AML-193 (cell line): ENCODE data around the gene ROCK1.
"Not testable (repeated sequence)": the region's sequence is repeated elsewhere in the genome, so short reads cannot be mapped to it uniquely, and the experiment has no call there.

Experiments
- DNase-seq, 2 experiments: peaks; one replicate each; lab custom pipeline; 2025; lab: John Stamatoyannopoulos, UW

The ROCK1 gene

DNA sequence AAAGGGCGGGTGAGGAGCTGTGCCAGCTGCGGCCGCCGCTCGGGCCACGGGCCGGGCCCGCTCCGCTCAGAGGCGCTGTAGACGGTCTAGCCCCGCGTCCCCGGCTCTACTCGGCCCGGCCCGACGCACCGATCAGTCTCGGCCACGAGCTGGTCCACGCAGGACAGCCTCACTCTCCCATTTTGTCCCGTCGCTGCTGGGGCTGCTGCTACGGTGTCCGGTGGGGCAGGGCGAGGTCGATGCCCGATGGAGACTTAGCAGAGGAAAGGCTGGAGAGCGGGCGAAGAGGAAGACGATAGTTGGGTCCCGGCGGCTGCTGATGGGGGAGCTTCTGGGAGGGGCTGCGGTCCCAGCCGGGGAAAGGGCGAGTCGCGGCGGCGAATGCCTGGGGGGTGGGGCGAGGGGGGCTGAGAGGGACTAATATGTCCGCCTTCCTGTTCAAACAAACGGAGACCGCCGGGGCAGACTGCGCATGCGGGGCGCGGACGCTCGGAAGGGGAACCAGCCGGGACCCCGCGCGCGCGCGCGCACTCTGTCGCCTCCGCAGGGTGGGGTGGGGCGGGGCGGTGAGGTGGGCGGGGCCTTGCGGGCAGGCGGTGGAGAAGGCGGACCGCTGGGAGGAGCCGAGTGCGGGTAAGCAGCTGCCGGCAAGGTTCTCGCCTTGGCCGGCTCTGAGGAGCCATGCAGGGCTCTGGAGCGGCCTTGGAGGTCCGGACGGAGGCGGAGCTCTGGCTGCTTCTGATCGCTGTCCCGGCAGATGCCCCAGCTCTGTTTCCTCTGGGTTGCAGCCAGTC is at the start of gene ROCK1:
TSS of gene ROCK1 (minus strand) at position 468 of the 794 bp plus-strand sequence. CDS start 903 bp downstream, outside the sequence.
- peak; percentile 93 to 95 for DNase-seq

DNA sequence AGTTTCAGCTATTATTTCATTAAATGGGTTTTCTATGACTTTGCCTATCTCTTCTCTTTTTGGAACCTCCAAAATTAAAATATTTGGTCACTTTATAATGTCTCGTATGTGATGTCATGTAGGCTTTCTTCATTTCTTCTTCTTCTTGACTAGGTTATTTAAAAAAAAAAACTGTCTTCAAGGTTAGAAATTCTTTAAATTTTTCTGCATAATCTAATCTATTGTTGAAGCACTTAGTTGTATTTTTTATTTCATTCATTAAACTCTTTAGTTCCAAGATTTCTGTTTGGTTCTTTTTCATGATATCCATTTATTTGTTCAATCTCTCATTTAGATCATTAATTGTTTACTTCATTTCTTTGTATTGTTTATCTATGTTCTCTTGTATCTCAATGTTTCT is 43.8 kb upstream of the ROCK1 start:
- no peak for DNase-seq

DNA sequence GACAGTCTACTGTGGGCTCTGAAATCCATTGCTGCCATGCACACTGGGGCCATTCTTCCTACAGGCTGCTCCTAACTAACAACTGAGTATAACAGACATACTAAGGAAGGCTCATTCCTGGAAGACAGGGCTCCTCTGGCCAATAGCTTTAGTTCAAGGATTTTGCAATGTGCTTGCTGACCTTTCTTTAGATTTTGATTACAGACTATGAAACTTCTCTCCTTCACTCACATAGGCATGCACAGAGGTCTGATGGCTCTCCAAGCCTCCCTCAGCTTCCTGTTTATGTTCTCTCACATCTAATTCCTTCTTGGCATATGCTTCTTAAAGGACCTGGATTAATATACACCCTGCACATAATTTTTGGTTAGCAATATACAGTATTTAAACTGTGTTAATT is 34.4 kb upstream of the ROCK1 start:
- no peak for DNase-seq

DNA sequence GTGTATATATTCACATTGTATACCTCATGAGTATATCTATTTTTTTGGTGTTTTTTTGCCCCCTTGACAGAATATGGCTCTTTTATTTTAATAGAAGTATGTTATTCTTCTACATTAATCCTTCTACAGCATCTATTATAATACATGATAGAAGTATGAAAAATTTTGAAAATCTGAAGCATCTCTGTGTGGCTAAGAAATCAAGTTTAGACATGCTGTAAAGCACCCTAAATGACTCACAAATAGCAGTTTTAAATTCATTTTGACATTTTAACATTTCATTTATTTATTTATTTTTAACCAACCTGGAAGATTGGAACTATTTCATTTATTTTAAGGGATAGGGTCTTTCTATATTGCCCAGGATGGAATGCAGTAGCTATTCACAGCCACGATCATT is 33.8 kb upstream of the ROCK1 start:
- no peak for DNase-seq

DNA sequence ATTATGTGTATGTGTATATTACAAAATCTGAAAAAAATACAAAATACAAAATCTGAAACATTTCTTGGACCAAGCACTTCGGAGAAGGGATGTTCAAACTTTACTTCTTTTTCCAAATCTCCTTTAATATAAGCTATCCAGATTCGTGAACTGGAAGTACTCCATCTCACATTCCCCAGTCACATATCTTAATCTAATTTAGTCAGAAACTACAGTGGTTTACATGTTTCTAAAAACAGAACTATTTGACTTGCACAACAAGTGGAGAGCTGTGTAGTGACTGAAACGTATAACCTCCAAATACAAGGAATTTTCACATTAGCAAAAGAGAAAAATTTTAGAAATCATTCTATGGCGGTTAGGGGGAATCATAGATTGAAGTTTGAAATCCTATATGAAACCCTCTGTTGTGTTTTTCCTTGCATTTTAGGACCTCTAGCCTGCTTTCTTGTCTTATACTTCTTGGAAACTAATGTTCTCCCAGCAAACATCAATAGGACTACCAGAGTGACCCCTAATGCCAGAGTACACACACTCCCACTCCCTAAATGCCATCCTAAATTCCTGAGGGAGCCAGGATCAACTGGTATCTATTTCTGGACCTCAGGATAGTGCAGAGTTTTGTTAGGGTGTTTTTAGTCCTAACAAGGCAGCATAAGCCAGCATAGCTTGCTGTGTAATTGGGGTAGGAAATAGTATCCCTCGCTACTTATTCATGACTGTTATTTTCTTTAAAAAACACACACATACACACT is 30.2 kb upstream of the ROCK1 start:
- no peak for DNase-seq

DNA sequence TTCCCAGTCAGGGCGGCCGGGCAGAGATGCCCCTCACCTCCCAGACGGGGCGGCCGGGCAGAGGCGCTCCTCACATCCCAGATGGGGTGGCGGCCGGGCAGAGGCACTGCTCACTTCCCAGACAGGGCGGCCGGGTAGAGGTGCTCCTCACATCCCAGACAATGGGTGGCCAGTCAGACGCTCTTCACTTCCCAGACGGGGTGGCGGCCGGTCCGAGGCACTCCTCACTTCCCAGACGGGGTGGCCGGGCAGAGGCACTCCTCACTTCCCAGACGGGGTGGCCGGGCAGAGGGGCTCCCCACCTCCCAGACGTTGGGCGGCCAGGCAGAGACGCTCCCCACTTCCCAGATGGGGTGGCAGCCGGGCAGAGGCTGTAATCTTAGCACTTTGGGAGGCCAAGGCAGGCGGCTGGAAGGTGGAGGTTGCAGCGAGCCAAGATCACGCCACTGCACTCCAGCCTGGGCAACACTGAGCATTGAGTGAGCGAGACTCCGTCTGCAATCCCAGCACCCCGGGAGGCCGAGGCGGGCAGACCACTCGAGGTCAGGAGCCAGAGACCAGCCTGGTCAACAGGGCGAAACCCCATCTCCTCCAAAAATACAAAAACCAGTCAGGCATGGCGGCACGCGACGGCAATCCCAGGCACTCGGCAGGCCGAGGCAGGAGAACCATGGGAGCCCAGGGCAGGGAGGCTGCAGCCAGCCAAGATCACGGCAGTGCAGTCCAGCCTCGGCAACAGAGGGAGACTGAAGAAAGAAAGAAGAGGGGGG is 26.3 kb upstream of the ROCK1 start:
- not testable (repeated sequence) for DNase-seq

DNA sequence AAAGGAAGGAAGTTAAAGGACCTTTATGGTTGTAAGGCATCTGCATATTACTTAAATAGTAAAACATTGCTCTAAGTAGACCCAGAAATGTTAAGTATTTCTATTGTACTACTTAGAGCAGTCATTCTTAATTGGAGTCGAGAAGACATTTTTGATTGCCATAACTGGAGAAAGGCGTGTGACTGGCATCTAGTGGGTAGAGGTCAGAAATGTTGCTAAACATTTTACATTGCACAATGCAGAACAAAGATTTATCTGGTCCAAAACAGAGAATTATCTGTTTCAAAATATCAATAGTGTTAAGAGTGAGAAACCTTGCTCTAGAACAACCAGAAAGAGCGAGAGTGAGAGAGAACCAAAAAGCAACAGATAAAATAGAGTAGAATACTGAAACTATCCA is 23.3 kb upstream of the ROCK1 start:
- DNase-seq: peak; percentile 41 to 62

DNA sequence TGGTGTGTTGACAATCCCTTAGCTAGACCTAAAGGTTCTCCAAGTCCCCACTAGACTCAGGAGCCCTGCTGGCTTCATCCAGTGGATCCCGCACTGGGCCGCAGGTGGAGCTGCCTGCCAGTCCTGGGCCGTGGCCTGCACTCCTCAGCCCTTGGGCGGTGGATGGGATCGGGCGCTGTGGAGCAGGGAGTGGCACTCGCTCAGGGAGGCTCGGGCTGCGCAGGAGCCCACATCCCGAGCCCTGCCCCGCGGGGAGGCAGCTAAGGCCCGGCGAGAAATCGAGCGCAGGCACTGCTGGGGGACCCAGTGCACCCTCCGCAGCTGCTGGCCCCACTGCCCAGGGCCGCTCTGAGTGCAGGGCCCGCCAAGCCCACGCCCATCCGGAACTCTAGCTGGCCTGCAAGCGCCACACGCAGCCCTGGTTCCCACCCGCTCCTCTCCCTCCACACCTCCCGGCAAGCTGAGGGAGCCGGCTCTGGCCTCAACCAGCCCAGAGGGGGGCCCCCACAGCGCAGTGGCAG is 20.8 kb upstream of the ROCK1 start:
- no peak for DNase-seq

DNA sequence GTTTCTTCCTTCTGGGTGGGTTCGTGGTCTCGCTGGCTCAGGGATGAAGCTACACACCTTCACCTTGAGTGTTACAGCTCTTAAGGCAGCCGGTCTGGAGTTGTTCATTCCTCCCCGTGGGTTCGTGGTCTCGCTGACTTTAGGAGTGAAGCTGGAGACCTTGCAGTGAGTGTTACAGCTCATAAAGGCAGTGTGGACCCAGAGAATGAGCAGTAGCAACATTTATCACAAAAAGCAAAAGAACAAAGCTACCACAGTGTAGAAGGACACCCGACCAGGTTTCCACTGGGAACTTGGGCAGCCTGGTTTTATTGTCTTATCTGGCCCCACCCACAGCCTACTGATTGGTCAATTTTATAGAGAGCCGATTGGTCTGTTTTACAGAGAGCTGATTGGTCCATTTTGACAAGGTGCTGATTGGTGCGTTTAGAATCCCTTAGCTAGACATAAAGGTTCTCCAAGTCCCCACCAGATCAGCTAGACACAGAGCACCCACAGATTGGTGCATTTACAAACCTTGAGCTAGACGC is 20.1 kb upstream of the ROCK1 start:
- no peak for DNase-seq

DNA sequence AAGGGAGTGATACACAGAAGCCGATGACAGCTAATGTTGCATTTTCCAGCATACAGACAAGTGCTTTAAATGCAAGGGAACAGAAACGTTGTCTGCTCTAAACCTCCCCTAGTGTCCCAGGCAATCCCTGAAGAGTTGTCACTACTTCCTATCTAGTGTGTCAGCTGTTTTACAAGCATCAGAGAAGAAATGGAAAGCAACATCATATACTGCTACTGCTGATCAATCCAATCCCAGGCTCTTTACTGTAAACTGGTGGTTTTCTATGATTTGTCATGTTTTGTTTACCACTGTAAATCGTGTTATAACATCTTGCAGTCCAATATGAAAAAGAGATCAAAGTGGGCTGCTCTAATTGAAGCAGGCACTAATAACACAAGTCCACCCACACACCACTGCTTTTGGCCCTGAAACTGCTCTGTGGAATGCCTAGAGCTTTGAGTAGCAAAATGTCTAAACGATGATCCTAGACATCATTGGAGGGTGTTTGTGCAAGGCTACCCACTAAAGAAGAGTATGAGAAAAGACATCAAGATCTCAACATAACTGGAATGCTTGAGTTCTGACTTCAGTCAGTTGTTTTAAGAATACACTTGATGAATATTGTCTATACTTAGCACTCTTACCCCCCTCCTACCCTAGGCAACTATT is 18.1 kb upstream of the ROCK1 start:
- no peak for DNase-seq

DNA sequence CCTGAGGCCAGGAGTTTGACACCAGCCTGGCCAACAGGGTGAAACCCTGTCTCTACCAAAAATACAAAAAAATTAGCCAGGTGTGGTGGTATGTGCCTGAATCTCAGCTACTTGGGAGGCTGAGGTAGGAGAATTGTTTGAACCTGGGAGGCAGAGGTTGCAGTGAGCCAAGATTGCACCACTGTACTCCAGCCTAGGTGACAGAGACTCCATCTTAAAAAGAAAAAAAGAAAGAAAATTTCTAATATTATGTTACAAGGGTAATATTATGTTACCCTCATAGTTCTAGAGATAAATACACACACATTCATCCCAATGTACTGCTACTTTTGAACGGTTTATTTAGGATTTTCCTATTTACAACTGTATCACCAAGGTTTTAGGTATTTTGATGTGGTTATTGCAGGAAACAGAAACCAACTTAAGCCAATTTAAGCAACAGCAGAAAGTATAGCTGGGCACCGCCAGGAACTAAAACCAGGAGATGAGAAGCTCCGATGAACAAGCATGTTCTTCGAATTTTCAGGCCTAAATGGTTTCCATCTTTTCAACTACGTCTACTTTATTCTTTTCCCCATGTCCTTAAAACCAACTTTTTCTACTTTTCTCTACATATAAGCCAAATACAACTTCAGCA is 11.8 kb upstream of the ROCK1 start:
- no peak for DNase-seq

DNA sequence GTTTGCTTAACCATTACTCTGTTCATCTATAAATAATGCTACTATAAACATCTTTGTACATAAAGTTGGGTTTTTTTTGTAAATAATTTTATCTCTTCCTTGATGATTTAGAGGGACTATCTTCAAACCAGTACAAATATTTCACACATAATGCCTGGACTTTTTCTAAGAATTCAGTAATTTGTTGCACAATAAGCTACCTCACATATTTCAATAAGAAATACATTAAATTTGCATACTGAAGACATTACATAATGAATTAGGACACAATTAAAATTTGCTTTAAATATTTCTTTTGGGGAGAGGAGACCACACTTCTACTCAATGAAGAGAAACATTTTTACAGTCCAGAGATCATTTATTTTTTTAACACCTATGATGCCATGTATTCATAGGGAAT is 7.2 kb upstream of the ROCK1 start:
- no peak for DNase-seq

DNA sequence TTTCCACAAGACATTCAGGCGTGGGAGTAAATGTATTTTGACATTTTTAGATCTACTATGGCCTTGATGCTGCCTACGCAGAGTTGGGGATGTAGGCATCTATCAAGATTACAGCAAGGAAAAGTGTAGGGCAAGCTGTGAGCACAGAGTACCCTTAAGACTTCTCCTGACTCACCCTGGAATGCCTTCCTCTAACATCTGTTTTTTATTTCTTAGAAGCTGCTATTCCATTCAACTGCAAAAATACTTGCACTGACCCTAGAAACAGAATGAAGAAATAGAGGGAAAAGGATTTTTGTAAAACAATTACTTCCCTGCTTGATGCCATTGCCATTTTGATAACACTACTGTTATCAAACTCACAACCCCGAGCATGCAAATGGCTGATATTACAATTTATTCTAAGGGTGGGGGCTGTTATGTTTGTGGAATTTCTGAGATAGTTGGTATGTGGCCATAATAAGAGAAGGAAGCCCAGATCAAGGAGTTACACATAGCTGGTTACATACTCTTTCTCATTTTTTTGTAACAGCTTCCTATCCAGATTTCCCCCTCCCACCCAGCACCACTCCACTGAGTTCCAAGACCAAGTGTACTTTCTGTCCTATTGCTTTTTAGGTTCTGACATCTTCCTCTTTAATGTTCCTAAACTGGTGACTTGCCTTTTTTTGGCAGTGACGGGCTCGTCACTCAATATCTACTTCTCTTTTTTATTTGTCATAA is 6.0 kb upstream of the ROCK1 start:
- DNase-seq: peak; percentile 62 to 75

DNA sequence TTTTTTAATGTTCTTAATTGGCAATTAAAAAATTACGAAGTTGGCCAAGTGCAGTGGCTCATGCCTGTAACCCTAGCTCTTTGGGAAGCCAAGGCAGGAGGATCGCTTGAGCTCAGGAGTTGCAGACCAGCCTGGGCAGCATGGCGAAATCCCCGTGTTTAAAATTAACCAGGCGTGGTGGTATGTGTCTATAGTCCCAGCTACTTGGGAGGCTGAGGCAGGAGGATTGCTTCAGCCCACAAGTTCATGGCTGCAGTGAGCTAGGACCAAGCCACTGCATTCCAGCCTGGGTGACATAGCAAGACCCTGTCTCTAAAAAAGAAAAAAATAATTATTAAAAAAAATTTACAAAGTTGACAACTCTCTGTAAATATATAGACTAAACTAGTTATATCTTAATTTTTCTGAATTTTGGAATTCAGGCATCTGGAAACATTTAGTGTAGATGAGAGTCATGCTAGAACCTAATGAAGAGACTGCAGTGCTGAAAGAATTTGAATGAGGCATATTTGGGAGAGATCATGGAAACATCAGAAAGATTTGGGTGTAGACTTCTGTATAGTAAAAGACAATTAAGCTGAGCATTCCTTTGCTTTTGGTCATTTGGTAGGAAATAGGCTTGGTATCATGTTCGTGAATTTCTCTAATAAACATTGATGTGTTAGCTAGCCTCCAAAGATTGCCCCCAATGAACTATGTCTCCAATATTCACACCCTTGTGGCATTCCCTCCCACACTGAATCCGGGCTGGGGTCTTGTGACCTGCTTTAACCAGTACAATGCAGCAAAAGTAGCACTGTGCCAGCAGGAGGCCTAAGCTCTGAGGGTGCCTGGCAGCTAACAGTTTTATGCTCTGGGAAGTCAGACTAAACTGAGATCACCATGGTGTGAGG is 4.2 kb upstream of the ROCK1 start:
- DNase-seq: no peak

DNA sequence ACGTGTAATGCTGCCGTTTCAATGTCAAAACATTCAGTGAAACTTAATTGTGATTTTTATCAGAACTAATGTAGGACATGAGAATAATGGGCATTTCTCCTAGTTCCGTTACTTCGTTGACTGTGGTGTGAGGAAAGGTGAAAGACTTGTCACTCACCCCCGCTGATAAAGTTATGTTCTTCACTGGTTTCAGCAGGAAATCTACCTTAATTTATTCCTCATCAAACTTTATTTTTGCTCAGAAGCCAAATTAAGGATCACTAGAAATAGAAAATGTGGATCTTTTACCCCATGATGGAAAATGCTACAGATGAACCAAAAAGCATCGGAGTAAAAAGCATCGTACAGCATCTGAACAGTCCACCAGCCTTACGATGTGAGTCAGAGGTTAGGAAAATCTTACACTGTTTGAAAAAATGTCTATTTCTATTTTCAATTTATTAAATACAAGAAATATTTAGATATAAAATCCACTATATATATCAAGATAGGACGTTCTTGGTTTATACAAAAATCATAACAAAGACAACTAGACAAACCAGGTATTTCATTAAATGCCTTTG is 1.0 kb upstream of the ROCK1 start:
- DNase-seq: peak in 1 of 2 experiments; percentile 13

DNA sequence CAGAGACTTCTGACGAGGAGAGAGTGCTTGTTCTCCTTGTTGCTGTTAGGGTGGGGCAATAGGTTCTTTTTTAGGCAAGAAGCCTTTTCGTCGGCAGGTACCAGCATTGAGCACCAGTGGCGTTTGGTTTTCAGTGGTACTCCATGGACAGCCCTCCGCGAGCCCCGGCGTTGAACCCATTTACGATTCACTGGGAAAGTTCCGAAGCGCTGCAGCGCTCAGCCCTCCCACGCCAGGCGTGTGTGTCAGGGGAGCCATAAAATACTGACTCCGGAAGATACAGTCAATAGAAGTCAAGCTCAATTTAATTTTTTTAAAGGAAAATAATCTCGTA is 494 bp upstream of the ROCK1 start:
- no peak for DNase-seq

DNA sequence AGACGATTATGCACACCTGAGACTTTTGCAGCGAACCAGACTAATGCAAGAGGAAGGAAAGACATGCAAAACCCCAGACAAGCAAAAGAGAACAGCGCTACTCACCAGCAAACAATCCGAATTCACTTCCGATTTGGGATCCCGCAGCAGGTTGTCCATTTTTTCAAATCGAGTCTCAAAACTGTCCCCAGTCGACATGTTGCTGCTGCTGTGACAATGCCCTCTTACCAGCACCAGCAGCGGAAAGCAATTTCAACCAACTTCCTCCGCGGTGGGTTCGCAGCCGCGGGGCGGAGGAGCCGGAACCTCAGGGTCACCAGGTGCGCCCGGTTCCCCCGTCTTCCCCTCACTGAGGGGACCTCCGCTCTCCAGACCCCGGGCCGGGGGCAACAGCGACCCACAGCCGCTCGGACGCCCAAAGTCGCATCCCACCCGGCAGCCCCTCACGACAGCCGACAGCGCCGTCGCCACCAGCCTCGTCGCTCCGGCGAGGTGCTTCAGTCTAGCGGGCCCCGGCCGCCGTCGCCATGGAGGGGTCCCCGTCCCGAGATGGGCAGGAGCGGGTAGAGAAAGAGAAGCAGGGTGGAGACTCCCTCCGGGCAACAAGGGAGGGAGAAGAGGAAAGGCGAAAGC is 784 bp downstream of the ROCK1 start:
- DNase-seq: peak; percentile 42 to 73

DNA sequence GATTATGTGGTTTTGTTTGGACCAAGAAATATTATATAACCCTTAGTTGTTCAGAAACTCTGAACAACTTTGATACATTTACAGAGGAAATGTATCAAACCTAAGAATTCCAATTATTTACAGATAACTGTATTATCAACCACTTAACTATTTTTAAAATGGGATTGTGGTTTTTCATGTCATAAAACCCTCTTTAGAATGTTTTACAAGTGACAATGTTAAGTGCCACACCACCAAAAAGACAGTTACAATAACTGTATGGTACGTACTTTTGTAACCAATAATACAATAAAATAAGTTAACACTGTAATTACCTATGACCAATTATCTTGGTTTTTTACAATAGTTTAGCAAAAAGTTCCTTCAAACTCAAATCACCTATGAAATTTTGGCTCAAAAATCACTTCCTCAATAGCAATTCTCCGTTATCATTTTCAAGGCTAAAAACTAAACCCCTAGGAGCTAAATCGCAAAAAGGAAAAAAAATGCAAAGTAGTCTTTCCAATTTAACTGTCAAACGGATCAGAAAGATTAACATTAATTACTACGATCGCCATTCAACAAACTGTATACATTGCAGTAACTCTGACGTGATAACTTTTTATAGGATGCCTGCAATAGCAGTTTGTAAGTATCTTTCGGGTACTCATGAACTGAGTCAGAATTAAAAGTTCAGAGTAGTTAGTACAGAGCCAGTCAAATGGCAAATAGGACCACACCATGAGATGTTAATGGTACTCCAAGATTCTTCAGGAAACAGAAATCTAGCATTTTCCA is 1.5 kb downstream of the ROCK1 start:
- no peak for DNase-seq
